A204.1 (cell line): ENCODE data around the gene AP3S1.
"Not testable (repeated sequence)": the region's sequence is repeated elsewhere in the genome, so short reads cannot be mapped to it uniquely, and the experiment has no call there.

Experiments
- FAIRE-seq: peaks from 2 replicates; lab custom pipeline; 2012; peaks lifted over from hg19 to GRCh38; lab: Jason Lieb, UNC

AP3S1 gene

GRCh38 chr5:115873392-115873791 lies 31.7 kb downstream of the AP3S1 start:
- no peak for FAIRE-seq

- FAIRE-seq: no peak
These were observed 33.7 kb downstream of the AP3S1 start for GRCh38 chr5:115875447-115875846.

- FAIRE-seq: not testable (repeated sequence)
These were observed 35.6 kb downstream of the AP3S1 start for GRCh38 chr5:115877342-115877741.

- not testable (repeated sequence) for FAIRE-seq
These were observed 40.7 kb downstream of the AP3S1 start for GRCh38 chr5:115882434-115882833.

- FAIRE-seq: no peak
These were observed 43.0 kb downstream of the AP3S1 start for GRCh38 chr5:115884704-115885103.

GRCh38 chr5:115885208-115885607 lies 43.5 kb downstream of the AP3S1 start:
- FAIRE-seq: not testable (repeated sequence)

GRCh38 chr5:115888027-115888426 lies 46.3 kb downstream of the AP3S1 start:
- peak; percentile 68 for FAIRE-seq

- FAIRE-seq: no peak
These were observed 50.3 kb downstream of the AP3S1 start for GRCh38 chr5:115892021-115892420.

- FAIRE-seq: no peak
These were observed 52.6 kb downstream of the AP3S1 start for GRCh38 chr5:115894342-115894741.

- no peak for FAIRE-seq
These were observed 54.1 kb downstream of the AP3S1 start for GRCh38 chr5:115895821-115896220.

- no peak for FAIRE-seq
These were observed 56.9 kb downstream of the AP3S1 start for GRCh38 chr5:115898656-115899055.

- FAIRE-seq: no peak
These were observed 65.4 kb downstream of the AP3S1 start for GRCh38 chr5:115907177-115907576.

- peak; percentile 88 for FAIRE-seq
These were observed 72.1 kb downstream of the AP3S1 start for GRCh38 chr5:115913623-115914400.

- no peak for FAIRE-seq
These were observed 78.5 kb downstream of the AP3S1 start for GRCh38 chr5:115920171-115920725.

- not testable (repeated sequence) for FAIRE-seq
These were observed 87.1 kb downstream of the AP3S1 start for GRCh38 chr5:115928578-115929407.

GRCh38 chr5:115930171-115930570 lies 88.4 kb downstream of the AP3S1 start:
- FAIRE-seq: not testable (repeated sequence)

GRCh38 chr5:115930630-115931337 lies 89.0 kb downstream of the AP3S1 start:
- FAIRE-seq: no peak

- no peak for FAIRE-seq
These were observed 91.3 kb downstream of the AP3S1 start for GRCh38 chr5:115932991-115933390.

- no peak for FAIRE-seq
These were observed 92.7 kb downstream of the AP3S1 start for GRCh38 chr5:115934388-115934974.

- FAIRE-seq: no peak
These were observed 94.3 kb downstream of the AP3S1 start for GRCh38 chr5:115936031-115936430.

GRCh38 chr5:115939059-115939458 lies 97.3 kb downstream of the AP3S1 start:
- FAIRE-seq: no peak
